ENCODE results near the gene SHISA5.

DNA sequence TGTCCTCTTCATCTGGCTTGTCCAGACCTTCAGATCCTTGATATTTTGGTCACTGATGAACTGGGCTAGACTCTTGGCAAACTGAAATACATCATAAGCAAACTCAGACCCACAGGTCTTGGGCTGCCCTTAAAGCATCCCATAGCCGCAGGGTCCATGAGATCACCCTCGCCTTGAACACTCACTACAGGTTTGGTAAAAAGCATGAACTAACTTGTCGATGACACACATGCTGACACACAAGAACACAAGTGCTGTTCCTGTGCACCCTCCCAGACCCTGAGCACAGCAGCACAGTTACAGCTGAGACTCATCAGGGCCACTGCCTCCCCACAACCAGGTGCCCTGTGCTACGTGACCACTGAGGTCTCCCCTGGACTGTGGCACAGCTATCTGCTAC is 31.6 kb upstream of the SHISA5 start:
- TF ChIP-seq, protein P1, sequence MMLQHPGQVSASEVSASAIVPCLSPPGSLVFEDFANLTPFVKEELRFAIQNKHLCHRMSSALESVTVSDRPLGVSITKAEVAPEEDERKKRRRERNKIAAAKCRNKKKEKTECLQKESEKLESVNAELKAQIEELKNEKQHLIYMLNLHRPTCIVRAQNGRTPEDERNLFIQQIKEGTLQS (CRISPR knock-in tag; conservative IDR thresholded peaks at IDR 0.05), result no peak
- TF ChIP-seq, protein P2, sequence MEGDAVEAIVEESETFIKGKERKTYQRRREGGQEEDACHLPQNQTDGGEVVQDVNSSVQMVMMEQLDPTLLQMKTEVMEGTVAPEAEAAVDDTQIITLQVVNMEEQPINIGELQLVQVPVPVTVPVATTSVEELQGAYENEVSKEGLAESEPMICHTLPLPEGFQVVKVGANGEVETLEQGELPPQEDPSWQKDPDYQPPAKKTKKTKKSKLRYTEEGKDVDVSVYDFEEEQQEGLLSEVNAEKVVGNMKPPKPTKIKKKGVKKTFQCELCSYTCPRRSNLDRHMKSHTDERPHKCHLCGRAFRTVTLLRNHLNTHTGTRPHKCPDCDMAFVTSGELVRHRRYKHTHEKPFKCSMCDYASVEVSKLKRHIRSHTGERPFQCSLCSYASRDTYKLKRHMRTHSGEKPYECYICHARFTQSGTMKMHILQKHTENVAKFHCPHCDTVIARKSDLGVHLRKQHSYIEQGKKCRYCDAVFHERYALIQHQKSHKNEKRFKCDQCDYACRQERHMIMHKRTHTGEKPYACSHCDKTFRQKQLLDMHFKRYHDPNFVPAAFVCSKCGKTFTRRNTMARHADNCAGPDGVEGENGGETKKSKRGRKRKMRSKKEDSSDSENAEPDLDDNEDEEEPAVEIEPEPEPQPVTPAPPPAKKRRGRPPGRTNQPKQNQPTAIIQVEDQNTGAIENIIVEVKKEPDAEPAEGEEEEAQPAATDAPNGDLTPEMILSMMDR (IDR thresholded peaks at IDR 0.05), result no peak
- TF ChIP-seq, protein P3, sequence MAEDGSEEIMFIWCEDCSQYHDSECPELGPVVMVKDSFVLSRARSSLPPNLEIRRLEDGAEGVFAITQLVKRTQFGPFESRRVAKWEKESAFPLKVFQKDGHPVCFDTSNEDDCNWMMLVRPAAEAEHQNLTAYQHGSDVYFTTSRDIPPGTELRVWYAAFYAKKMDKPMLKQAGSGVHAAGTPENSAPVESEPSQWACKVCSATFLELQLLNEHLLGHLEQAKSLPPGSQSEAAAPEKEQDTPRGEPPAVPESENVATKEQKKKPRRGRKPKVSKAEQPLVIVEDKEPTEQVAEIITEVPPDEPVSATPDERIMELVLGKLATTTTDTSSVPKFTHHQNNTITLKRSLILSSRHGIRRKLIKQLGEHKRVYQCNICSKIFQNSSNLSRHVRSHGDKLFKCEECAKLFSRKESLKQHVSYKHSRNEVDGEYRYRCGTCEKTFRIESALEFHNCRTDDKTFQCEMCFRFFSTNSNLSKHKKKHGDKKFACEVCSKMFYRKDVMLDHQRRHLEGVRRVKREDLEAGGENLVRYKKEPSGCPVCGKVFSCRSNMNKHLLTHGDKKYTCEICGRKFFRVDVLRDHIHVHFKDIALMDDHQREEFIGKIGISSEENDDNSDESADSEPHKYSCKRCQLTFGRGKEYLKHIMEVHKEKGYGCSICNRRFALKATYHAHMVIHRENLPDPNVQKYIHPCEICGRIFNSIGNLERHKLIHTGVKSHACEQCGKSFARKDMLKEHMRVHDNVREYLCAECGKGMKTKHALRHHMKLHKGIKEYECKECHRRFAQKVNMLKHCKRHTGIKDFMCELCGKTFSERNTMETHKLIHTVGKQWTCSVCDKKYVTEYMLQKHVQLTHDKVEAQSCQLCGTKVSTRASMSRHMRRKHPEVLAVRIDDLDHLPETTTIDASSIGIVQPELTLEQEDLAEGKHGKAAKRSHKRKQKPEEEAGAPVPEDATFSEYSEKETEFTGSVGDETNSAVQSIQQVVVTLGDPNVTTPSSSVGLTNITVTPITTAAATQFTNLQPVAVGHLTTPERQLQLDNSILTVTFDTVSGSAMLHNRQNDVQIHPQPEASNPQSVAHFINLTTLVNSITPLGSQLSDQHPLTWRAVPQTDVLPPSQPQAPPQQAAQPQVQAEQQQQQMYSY (CRISPR knock-in tag; IDR thresholded peaks at IDR 0.05), result no peak
- TF ChIP-seq CBFB (CRISPR knock-in tag; IDR thresholded peaks at IDR 0.05; ENCODE audit: low read depth) (no peak), RELA (CRISPR knock-in tag; IDR thresholded peaks at IDR 0.05; ENCODE audit: borderline replicate concordance) (no peak), TEAD1 (CRISPR knock-in tag; IDR thresholded peaks at IDR 0.05) (no peak), PRRX2 (CRISPR knock-in tag; IDR thresholded peaks at IDR 0.05) (no peak), ZNF317 (CRISPR knock-in tag; IDR thresholded peaks at IDR 0.05; ENCODE audit: borderline replicate concordance, low read depth) (no peak)
- TF ChIP-seq, protein P4, sequence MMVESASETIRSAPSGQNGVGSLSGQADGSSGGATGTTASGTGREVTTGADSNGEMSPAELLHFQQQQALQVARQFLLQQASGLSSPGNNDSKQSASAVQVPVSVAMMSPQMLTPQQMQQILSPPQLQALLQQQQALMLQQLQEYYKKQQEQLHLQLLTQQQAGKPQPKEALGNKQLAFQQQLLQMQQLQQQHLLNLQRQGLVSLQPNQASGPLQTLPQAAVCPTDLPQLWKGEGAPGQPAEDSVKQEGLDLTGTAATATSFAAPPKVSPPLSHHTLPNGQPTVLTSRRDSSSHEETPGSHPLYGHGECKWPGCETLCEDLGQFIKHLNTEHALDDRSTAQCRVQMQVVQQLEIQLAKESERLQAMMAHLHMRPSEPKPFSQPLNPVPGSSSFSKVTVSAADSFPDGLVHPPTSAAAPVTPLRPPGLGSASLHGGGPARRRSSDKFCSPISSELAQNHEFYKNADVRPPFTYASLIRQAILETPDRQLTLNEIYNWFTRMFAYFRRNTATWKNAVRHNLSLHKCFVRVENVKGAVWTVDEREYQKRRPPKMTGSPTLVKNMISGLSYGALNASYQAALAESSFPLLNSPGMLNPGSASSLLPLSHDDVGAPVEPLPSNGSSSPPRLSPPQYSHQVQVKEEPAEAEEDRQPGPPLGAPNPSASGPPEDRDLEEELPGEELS (CRISPR knock-in tag; IDR thresholded peaks at IDR 0.05), result no peak
- TF ChIP-seq, protein P5, sequence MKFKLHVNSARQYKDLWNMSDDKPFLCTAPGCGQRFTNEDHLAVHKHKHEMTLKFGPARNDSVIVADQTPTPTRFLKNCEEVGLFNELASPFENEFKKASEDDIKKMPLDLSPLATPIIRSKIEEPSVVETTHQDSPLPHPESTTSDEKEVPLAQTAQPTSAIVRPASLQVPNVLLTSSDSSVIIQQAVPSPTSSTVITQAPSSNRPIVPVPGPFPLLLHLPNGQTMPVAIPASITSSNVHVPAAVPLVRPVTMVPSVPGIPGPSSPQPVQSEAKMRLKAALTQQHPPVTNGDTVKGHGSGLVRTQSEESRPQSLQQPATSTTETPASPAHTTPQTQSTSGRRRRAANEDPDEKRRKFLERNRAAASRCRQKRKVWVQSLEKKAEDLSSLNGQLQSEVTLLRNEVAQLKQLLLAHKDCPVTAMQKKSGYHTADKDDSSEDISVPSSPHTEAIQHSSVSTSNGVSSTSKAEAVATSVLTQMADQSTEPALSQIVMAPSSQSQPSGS (CRISPR knock-in tag; IDR thresholded peaks at IDR 0.05; ENCODE audit: borderline replicate concordance, low read depth), result no peak
- TF ChIP-seq, protein P6, sequence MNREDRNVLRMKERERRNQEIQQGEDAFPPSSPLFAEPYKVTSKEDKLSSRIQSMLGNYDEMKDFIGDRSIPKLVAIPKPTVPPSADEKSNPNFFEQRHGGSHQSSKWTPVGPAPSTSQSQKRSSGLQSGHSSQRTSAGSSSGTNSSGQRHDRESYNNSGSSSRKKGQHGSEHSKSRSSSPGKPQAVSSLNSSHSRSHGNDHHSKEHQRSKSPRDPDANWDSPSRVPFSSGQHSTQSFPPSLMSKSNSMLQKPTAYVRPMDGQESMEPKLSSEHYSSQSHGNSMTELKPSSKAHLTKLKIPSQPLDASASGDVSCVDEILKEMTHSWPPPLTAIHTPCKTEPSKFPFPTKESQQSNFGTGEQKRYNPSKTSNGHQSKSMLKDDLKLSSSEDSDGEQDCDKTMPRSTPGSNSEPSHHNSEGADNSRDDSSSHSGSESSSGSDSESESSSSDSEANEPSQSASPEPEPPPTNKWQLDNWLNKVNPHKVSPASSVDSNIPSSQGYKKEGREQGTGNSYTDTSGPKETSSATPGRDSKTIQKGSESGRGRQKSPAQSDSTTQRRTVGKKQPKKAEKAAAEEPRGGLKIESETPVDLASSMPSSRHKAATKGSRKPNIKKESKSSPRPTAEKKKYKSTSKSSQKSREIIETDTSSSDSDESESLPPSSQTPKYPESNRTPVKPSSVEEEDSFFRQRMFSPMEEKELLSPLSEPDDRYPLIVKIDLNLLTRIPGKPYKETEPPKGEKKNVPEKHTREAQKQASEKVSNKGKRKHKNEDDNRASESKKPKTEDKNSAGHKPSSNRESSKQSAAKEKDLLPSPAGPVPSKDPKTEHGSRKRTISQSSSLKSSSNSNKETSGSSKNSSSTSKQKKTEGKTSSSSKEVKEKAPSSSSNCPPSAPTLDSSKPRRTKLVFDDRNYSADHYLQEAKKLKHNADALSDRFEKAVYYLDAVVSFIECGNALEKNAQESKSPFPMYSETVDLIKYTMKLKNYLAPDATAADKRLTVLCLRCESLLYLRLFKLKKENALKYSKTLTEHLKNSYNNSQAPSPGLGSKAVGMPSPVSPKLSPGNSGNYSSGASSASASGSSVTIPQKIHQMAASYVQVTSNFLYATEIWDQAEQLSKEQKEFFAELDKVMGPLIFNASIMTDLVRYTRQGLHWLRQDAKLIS (CRISPR knock-in tag; IDR thresholded peaks at IDR 0.05; ENCODE audit: borderline replicate concordance), result no peak
